GM21526 (cell line): ENCODE data around the gene LCN10.
"Not testable (repeated sequence)": the region's sequence is repeated elsewhere in the genome, so short reads cannot be mapped to it uniquely, and the experiment has no call there.

Experiments used
- ATAC-seq: cut with Tn5 transposase; IDR thresholded peaks from one replicate; pipeline ENCODE4 v1.9.1; 2021; ENCODE audit warnings: moderate library complexity; ENCODE audit not compliant: unreplicated experiment, low FRiP score

The LCN10 gene

DNA sequence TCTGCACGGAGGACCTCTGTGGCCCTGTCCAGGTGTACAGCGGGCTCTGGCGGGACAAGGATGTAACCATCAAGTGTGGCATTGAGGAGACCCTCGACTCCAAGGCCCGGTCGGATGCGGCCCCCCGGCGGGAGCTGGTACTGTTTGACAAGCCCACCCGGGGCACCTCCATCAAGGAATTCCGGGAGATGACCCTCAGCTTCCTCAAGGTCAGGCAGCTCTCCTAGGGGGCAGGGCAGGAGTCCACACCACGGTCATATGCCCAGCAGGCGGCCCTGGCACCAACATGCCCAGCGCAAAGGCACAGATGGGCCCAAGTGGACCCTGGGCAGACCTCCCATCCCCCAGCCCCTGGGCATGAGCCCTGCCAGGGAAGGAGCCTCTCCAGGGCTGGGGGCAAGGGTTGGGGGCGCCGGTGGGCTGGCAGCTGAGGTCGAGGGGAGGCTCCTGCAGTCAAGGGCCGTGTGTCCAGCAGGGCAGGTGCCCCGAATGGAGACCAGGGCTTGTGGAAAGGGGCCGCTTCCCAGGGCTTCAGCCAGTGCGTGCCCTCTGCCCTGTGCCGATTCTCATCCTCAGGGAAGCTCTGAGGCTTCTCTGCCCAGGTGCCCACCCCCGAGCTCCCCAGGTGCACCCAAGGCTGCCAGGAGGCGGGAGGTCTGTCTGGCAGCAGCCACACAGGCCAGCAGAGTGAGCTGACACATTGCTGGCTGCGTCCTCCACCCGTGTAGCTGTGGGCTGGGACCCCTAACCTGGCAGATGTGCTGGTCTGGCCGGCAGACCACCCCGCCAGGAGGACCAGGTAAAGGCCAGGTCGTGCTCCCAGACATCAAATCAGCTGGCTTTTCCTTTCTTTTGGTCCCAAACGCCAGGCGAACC lies 20.4 kb downstream of the LCN10 start:
- ATAC-seq, result no peak

DNA sequence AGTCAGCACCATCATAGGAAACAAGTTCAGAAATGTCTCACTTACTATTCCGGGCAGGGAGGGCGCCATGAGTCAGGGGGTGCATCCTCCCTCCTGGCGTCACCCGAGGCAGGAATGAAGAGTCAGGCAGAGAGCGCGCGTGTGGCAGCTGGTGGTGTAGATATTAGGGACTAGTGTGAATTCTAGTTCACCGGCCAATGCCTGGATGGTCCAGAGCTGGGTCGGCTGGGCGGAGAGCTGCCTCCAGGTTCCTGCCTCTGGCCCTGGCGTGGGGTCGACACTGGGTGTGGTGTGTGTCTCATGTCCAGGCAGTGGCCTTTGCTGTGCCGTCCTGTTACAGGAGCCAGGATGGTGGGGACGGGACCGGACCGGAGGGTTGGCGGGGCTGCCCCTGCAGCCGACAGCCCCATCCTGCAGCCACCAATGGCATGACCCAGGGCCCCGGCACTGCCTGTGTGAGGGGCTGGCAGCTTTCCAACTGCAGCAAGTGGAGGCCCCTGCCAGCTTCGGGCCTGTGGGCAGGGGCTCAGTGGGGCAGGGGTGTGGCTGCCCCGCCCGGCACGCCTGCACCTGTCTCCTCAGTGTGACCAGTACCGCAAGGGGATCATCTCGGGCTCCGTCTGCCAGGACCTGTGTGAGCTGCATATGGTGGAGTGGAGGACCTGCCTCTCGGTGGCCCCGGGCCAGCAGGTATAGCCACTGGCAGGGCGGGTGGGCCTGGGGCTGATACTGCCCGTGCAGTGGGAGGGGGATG lies 21.2 kb downstream of the LCN10 start:
- ATAC-seq, result no peak

DNA sequence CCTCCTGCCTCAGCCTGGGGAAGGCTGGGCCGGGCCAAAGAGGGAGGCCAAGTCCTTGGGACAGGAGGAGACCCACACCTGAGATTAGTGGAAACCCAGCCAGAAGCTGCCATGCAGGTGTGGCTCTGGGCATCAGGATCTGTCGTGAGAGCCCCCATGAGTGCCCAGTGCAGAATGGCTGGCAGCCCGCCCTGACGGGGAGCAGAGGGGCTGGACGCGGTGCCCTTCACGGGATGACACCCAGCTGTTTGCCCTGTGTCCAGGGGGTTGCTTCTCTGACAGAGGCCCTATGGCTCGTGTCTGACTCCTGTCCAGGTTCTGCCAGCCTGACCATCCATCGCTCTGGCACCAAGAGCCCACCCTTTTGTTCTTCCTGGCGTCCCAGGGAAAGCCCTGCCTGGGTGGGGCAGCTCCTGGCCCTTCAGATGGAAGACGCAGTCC lies 21.8 kb downstream of the LCN10 start:
- no peak for ATAC-seq

DNA sequence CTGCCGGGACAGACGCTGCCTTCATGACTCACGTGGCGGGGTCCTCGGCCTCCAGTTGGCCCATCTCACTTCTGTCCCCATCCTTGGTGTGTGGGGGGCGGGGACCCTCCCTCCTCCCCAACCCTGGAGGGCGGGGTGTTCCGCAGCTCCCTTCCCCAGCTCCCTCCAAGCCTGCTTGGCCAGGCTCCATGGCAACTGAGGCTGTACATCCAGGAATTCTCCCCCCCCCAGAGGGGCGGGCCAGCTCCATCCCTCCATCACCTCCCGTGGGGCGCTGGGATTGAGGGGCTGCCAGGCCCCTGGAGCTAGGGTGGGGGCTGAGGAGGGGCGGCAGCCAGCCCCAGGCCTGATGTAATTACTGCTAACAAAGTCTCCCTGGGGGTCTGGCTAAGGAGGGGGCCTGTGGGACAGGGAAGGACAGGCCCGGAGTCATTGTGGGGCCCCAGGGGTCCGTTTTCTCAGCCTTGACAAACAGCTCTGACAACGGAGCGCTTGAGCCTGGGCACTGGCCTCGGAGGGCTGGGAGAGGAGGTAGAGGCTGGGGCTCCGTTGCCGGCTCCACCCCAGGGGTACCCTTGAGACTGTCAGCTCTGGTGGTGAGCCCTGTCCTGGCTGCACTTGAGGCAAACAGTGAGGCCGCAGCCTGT lies 22.4 kb downstream of the LCN10 start:
- ATAC-seq, result no peak

GRCh38 chr9:136719195-136719880 lies 23.4 kb downstream of the LCN10 start:
- ATAC-seq, result no peak

DNA sequence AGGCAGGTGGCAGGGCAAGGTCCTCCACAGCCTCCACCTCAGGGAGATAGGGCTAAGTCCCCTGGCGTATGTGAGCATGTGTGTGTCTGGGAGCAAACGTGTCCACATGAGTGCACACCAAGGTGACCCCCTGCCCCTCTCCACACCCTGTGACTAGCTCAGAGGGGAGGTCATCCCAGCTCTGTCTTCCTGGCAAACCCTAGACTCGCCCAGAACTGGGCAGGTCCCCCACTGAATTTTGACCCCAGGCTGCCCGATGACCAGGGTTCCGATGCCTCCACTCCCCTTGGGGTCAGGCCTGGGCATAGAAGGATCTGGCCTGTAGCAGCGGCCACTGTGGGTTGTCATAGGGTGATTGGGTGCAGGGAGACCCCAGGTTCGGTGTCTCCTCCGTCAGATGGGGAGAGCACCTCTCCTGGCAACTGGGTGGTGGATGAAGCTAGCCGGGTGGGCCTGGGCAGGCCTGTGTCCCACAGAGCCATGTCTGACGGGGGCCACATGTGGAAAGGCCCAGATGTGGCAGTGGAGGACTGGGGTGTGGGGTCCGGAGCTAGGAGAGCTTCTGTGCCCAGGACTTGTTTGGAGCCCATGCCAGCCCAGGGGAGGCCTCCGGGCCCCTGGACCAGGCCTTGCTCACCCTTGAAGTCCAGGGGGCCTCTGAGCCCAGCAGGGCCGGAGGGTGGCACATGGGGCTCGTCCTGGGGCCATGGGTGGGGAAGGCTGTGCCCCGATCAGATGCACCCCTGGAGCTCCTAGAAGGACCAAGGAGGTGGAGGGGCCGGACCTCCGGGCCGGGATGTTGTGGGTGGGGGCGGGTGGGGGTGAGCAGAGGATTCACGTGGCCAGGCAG lies 24.2 kb downstream of the LCN10 start:
- no peak for ATAC-seq

- ATAC-seq, result no peak
Measured at GRCh38 chr9:136717399-136717798, 25.3 kb downstream of the LCN10 start.

DNA sequence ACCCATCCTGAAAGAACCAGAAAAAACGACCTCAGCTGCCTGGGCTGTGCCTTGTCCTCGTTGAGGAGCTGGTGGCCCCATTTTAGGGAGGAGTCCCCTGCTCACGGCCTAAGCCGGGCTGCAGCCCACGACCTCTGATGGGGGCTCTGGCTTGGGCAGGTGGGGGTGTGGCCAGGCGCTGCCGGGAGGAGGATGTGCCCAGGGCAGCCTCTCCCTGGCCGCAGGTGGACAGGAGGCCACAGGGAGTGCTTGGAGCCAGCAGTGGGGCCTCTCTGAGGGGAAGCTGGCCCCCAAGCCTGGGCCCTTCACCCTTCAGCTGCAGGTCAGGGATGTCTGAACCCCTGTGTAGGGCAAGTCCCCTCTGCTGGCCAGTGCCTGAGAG lies 27.9 kb downstream of the LCN10 start:
- ATAC-seq, result no peak

- ATAC-seq, result no peak
Measured at GRCh38 chr9:136714096-136714892, 28.4 kb downstream of the LCN10 start.

- ATAC-seq, result no peak
Measured at GRCh38 chr9:136713550-136713949, 29.2 kb downstream of the LCN10 start.

DNA sequence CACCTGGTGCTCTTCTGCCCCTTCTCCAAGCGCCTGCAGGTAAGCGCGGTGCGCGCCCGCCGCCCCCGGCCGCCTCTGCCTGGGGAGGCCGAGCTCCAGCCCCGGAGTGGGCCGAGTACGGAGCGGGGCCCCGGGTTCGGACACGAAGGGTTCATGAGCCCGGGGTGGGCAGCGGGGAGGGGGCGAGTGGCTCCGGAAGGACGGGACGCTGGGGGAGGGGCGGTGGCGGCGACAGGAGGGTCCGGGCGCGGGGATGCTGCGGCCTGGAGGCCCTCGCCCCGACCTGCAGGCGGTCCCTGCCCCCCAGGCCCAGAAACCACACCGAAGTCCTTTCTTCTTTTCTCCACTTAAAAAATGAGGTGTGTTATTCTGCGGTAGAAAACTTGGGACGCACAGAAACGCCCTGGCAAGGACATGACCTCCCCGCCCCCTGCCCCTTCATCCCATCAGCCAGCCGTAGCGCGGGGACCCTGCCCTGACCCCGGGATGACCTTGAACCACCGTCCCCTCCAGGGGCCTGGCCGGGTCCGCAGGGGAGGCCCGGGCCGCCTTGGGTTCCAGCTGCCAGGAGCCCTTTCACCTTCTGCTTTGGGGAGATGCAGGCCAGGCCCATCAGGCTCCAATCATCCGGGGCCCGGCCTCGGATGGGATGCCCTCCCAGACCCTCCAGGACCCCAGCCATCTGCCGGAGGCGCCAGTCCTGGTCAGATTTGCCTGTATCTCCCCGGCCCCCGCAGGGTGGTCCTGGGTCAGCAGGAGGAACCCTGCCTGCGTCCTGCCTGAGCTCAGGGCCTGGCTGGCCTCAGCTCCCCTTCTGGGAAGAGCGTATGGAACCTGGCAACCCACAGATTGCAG lies 29.8 kb downstream of the LCN10 start:
- ATAC-seq, result no peak

- ATAC-seq, result no peak
Measured at GRCh38 chr9:136711751-136712689, 30.7 kb downstream of the LCN10 start, which contains the start of gene DIPK1B. TSS of gene DIPK1B (plus strand) at chr9:136712572. CDS start at chr9:136712666, 94 bp downstream.

GRCh38 chr9:136711219-136711648 lies 31.5 kb downstream of the LCN10 start:
- not testable (repeated sequence) for ATAC-seq

DNA sequence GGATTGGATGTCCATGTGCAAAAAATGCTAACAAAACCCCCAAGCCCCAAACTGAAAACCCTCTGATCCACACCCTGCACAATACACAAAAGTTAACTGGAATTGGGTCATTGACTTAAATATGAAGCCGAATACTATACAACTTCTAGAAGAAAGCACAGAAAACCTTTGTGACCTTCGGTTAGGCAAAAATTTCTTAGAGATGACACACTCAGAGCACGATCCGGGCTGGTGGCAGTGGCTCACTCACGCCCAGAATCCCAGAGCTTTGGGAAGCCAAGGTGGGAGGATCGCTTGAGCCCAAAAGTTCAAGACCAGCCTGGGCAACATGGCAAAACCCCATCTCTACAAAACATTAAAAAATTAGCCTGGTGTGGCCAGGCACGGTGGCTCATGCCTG lies 32.2 kb downstream of the LCN10 start:
- ATAC-seq, result no peak

DNA sequence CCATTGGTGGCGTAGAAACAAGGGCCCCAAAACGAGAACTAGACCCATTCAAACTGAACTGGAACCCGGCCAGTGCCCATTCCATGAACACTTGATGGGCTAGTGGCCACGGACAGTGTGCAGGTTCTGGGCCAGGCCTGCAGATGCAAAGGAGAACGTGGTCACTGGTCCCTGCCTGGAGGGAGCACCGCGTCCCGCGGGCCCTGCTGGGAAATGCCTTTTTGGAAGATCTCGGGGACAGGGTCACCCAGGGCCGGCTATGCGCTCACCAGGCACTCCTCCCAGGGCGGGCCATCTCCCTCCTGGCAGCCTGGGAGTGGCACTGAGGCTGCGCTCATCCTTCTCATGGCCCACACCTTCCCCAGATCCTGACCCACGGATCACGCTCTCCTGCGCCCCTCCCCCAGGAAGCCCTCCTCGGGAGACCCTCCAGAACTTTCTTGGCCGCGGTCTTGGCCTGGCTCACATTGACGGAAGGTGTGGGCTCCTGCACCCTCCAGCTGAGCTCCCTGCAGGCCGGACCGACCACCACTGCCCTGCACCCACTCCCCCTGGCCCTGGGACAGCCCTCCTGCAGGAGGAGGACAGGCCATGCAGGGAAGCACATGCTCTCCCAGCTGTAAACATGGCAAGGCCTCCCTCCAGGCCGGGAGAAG lies 33.2 kb downstream of the LCN10 start:
- no peak for ATAC-seq

DNA sequence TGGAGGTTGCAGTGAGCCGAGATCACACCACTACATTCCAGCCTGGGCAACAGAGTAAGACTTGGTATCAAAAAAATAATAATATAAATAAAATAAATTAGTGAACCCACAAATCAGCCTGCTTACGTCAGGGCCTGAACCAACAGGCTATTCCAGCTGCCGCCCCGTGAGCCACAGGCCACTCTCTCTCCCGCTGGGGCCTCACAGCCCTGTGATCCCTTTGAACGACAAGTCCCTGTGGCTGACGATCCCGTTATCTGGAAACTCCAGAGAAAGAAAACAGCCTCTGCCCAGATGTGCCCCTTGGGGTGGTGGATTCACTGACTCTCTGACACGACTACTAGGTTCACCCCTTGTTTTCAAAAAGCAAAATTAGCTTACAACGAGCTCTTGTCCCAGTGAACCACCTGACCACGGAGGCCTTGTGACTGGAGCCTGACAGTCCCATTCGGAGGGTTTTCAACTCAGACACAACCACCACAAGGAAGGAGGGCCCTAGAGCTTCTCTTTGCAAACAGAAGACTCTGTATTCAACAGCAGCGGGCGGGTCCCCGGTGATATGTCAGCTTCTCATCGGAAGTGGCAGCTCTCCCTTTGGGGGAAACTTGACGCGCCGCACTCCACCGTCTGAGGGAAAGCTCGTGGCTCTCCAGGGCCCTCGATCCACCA lies 34.8 kb downstream of the LCN10 start:
- ATAC-seq, result no peak
